HL-60 (cell line): Measurements from ENCODE around the gene UMPS.

Source experiments
- POLR2AphosphoS5 ChIP-seq: IDR thresholded peaks from 2 replicates; pipeline ENCODE4 v1.6.1; 2012; ENCODE audit warnings: low read depth
- REST ChIP-seq: IDR thresholded peaks from 2 replicates; pipeline ENCODE4 v1.6.1; 2012; ENCODE audit warnings: low read depth; ENCODE audit not compliant: insufficient replicate concordance
- TF ChIP-seq, protein P1 (sequence below): IDR thresholded peaks from one replicate; pipeline ENCODE4 v1.5.1; 2011; ENCODE audit warnings: low read length, control low read depth, inconsistent platforms; ENCODE audit not compliant: insufficient read depth

GRCh38 chr3:124771083-124771445 is 40.8 kb downstream of the UMPS start:
- no peak for TF ChIP-seq POLR2AphosphoS5
- TF ChIP-seq, protein P1, sequence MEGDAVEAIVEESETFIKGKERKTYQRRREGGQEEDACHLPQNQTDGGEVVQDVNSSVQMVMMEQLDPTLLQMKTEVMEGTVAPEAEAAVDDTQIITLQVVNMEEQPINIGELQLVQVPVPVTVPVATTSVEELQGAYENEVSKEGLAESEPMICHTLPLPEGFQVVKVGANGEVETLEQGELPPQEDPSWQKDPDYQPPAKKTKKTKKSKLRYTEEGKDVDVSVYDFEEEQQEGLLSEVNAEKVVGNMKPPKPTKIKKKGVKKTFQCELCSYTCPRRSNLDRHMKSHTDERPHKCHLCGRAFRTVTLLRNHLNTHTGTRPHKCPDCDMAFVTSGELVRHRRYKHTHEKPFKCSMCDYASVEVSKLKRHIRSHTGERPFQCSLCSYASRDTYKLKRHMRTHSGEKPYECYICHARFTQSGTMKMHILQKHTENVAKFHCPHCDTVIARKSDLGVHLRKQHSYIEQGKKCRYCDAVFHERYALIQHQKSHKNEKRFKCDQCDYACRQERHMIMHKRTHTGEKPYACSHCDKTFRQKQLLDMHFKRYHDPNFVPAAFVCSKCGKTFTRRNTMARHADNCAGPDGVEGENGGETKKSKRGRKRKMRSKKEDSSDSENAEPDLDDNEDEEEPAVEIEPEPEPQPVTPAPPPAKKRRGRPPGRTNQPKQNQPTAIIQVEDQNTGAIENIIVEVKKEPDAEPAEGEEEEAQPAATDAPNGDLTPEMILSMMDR = no peak
- TF ChIP-seq REST = no peak
